Renal cortex interstitium (tissue), 11 donors: ENCODE measurements around the gene DYNC1I2. TPM values are rescaled to one million over a fixed set of nuclear protein-coding genes. Genes with fewer than 3 reads are reported as not detected.
"Not testable (repeated sequence)": the region's sequence is repeated elsewhere in the genome, so short reads cannot be mapped to it uniquely, and the experiment has no call there.

Experiments
- DNase-seq, 11 donors: peaks; one replicate each; pipeline ENCODE4 v3.0.0-alpha.2; 2013; ENCODE audit warnings: low read depth in 9 of 11, low spot score in 4 of 11; ENCODE audit errors: extremely low read depth in 1 of 11
- polyA plus RNA-seq, 3 donors: library from polyadenylated mRNA; unstranded; fragments of 120-200 nt; gene quantifications; one replicate each; pipeline ENCODE4 v1.2.1, GENCODE V29; 2013; ENCODE audit not compliant: insufficient read length in 3 of 3

DYNC1I2 gene
- polyA plus RNA-seq, 3 donors: 160 to 206 (median 186) TPM

- DNase-seq: no peak
Observed at GRCh38 chr2:171745806-171746205, 58.5 kb downstream of the DYNC1I2 start.

- no peak for DNase-seq
Observed at GRCh38 chr2:171747371-171747770, 60.1 kb downstream of the DYNC1I2 start.

- no peak for DNase-seq
Observed at GRCh38 chr2:171754254-171754939, 67.1 kb downstream of the DYNC1I2 start.

GRCh38 chr2:171758762-171759161, 71.5 kb downstream of the DYNC1I2 start:
- not testable (repeated sequence) for DNase-seq

- not testable (repeated sequence) for DNase-seq
Observed at GRCh38 chr2:171761176-171761575, 73.9 kb downstream of the DYNC1I2 start.

- no peak for DNase-seq
Observed at GRCh38 chr2:171762879-171763573, 75.8 kb downstream of the DYNC1I2 start.

- DNase-seq: no peak
Observed at GRCh38 chr2:171763602-171764001, 76.3 kb downstream of the DYNC1I2 start.

- DNase-seq: no peak
Observed at GRCh38 chr2:171771463-171771862, 84.2 kb downstream of the DYNC1I2 start.

GRCh38 chr2:171772373-171772772, 85.1 kb downstream of the DYNC1I2 start:
- DNase-seq: no peak

- DNase-seq: not testable (repeated sequence)
Observed at GRCh38 chr2:171774581-171774980, 87.3 kb downstream of the DYNC1I2 start.

GRCh38 chr2:171778515-171778914, 91.2 kb downstream of the DYNC1I2 start:
- DNase-seq: no peak

GRCh38 chr2:171785450-171785849, 98.2 kb downstream of the DYNC1I2 start:
- no peak for DNase-seq

- no peak for DNase-seq
Observed at GRCh38 chr2:171787333-171788072, 100.2 kb downstream of the DYNC1I2 start.

- no peak for DNase-seq
Observed at GRCh38 chr2:171788316-171788993, 101.2 kb downstream of the DYNC1I2 start.

- DNase-seq: no peak
Observed at GRCh38 chr2:171789956-171790355, 102.7 kb downstream of the DYNC1I2 start.

- no peak for DNase-seq
Observed at GRCh38 chr2:171791361-171791760, 104.1 kb downstream of the DYNC1I2 start.

- no peak for DNase-seq
Observed at GRCh38 chr2:171792157-171792556, 104.9 kb downstream of the DYNC1I2 start.

GRCh38 chr2:171792886-171793580, 105.8 kb downstream of the DYNC1I2 start:
- DNase-seq: no peak
